ENCODE data around the gene LIMD2.

Gene LIMD2

DNA sequence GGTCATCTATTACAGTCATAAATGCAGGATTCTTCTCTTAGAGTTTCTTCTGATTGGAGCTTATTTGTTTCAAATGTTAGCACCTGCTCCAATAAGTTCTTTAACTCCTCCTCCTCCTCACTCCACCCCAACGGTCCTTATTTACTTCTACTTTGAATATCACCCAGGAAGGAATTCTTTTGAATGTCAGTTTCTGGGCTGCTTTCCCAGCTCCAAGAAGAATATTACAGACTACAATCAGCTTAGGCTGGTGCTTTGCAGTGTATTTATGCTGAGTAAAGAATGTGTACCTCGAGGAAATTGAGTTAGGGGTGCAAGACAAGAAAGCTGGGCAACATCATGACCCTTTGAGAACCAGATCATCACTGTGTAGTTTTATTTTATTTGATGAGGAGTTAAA lies 46.9 kb downstream of the LIMD2 start:
- TF ChIP-seq, protein P1, sequence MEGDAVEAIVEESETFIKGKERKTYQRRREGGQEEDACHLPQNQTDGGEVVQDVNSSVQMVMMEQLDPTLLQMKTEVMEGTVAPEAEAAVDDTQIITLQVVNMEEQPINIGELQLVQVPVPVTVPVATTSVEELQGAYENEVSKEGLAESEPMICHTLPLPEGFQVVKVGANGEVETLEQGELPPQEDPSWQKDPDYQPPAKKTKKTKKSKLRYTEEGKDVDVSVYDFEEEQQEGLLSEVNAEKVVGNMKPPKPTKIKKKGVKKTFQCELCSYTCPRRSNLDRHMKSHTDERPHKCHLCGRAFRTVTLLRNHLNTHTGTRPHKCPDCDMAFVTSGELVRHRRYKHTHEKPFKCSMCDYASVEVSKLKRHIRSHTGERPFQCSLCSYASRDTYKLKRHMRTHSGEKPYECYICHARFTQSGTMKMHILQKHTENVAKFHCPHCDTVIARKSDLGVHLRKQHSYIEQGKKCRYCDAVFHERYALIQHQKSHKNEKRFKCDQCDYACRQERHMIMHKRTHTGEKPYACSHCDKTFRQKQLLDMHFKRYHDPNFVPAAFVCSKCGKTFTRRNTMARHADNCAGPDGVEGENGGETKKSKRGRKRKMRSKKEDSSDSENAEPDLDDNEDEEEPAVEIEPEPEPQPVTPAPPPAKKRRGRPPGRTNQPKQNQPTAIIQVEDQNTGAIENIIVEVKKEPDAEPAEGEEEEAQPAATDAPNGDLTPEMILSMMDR (IDR thresholded peaks at IDR 0.05) = no peak

GRCh38 chr17:63652106-63652505 lies 47.8 kb downstream of the LIMD2 start:
- TF ChIP-seq, protein P1 (IDR thresholded peaks at IDR 0.05) = no peak

DNA sequence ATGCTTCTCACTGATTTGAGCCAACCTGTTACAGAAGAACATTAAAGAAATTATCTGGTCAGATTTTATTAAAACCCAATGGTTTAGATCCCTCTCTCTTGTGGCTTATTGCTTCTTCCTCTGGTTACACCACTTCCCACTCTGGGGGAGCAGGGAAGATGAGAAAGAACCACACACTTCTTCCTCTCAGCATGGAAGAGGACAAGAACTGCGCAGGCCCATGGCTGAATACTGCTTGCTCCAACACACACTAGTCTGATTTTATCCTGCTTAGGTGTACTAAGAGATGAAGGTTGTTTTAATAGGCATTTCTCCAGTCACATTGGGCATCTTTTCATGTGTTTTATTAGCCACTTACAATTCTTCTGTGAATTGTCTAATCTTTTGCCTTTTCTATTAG lies 50.1 kb downstream of the LIMD2 start:
- TF ChIP-seq, protein P1 (IDR thresholded peaks at IDR 0.05) = no peak

- TF ChIP-seq, protein P1 (IDR thresholded peaks at IDR 0.05) = no peak
Observed at GRCh38 chr17:63647936-63648335, 52.0 kb downstream of the LIMD2 start.

- TF ChIP-seq, protein P1 (IDR thresholded peaks at IDR 0.05) = no peak
Observed at GRCh38 chr17:63647065-63647725, 52.7 kb downstream of the LIMD2 start.

- TF ChIP-seq, protein P1 (IDR thresholded peaks at IDR 0.05) = no peak
Observed at GRCh38 chr17:63646488-63646806, 53.5 kb downstream of the LIMD2 start.
